Activated naive CD8-positive, alpha-beta T cell treated with anti-CD3 and anti-CD28 coated beads, Interleukin-2, amount 50 U/mL, for 24 hours (primary cell): ENCODE results near the gene KRT4.

Experiments
- ATAC-seq: fragments of 150-1000 bp; cut with Tn5 transposase; one replicate; pipeline ENCODE4 v1.10.0; 2021
- DNase-seq: peaks from one replicate; pipeline ENCODE4 v3.0.0; 2021
- H3K27ac Mint-ChIP-seq: one replicate; pipeline ENCODE4 v1.8.0; 2021; ENCODE audit warnings: mild to moderate bottlenecking, mixed read lengths
- H3K27me3 Mint-ChIP-seq: one replicate; pipeline ENCODE4 v1.8.0; 2021; ENCODE audit warnings: mixed read lengths
- H3K36me3 Mint-ChIP-seq: one replicate; pipeline ENCODE4 v1.8.0; 2021; ENCODE audit warnings: low read depth, mixed read lengths
- H3K4me1 Mint-ChIP-seq: one replicate; pipeline ENCODE4 v1.8.0; 2021; ENCODE audit warnings: mixed read lengths
- H3K4me3 Mint-ChIP-seq: one replicate; pipeline ENCODE4 v1.8.0; 2021; ENCODE audit warnings: mild to moderate bottlenecking, moderate library complexity, mixed read lengths
- H3K9me3 Mint-ChIP-seq: one replicate; pipeline ENCODE4 v1.8.0; 2021; ENCODE audit warnings: mixed read lengths

KRT4 gene

DNA sequence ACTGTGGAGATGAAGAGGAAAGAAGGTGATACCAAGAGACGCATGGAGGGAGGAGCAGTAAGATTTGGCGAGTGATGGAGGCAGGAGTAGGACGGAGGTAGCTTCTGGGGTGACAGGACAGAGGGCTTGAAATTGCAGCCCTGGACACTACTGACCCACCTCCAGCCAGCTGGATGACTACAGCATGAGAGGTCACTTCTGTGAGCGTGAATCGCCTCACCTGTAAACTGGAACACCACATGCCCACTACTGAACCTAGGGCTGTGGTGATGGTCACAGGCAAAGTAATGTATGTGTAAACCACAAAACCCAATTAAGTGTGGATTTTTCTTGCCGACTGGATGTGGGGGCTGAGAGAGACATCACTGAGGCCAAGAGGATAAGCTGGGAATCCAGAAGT is 6.6 kb upstream of the KRT4 start:
- H3K27ac Mint-ChIP-seq, result no peak overlapping the region
- H3K36me3 Mint-ChIP-seq, result no peaks in the 10 kb centered on the region
- no peak for ATAC-seq
- peaks cover 10% of the 10 kb centered on the region for H3K4me1 Mint-ChIP-seq
- DNase-seq, result no peak
- no peaks in the 10 kb centered on the region for H3K9me3 Mint-ChIP-seq
- H3K27me3 Mint-ChIP-seq, result no peaks in the 10 kb centered on the region
- H3K4me3 Mint-ChIP-seq, result no peak overlapping the region

DNA sequence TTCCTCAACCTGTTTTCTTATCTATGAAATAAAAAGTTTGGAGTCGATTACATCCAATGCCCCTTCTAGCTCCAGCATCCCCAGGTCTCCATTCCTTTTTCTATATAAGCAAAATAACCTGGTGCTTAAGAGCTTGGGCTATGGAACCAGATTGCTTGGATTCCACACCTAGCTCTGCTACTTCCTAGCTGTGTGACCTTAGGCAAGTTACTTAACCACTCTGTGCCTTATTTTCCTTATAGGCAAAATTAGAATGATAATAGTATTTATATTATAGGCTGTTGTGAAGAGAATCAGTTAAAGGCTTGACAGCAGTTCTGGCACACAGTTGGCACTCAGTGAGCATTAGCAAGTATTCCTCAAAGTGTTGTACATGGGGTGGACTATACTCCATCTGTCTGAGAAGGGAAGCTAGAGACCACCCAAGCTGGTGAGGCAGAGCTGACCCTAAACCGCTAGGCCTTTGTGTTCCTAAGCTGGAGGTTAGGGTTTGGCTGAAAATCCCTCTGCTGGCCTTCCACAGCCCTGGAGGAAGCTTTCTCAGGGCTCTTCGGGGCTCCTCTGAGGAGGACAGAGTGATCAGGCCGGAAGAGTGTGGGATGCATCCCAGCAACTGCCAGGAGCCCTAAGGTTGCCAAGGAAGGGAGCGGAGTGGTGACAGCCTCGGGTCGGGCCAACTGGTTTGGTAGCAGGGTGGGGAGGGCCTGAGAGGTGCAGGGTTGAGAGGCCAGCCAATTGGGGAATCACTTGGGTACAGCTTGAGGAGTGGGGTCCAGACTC is 6.0 kb upstream of the KRT4 start:
- ATAC-seq, result no peak
- Mint-ChIP-seq H3K27me3 (no peaks in the 10 kb centered on the region), H3K4me1 (peaks cover 10% of the 10 kb centered on the region), H3K36me3 (no peaks in the 10 kb centered on the region), H3K4me3 (no peak overlapping the region), H3K27ac (no peak overlapping the region), H3K9me3 (no peaks in the 10 kb centered on the region)
- DNase-seq, result no peak

- DNase-seq, result no peak
- H3K36me3 Mint-ChIP-seq, result no peaks in the 10 kb centered on the region
- H3K27me3 Mint-ChIP-seq, result no peaks in the 10 kb centered on the region
- no peak overlapping the region for H3K27ac Mint-ChIP-seq
- ATAC-seq, result no peak
- no peak overlapping the region for H3K4me3 Mint-ChIP-seq
- no peaks in the 10 kb centered on the region for H3K9me3 Mint-ChIP-seq
- H3K4me1 Mint-ChIP-seq, result peaks cover 10% of the 10 kb centered on the region
These were observed 5.0 kb upstream of the KRT4 start for GRCh38 chr12:52818887-52819420.

GRCh38 chr12:52818388-52818787 is 4.5 kb upstream of the KRT4 start:
- Mint-ChIP-seq H3K4me3 (no peak overlapping the region), H3K27me3 (no peaks in the 10 kb centered on the region), H3K9me3 (no peaks in the 10 kb centered on the region), H3K27ac (no peak overlapping the region), H3K36me3 (no peaks in the 10 kb centered on the region), H3K4me1 (peaks cover 10% of the 10 kb centered on the region)
- ATAC-seq (no peak), DNase-seq (no peak)

GRCh38 chr12:52817699-52818238 is 3.9 kb upstream of the KRT4 start:
- Mint-ChIP-seq H3K27ac (no peak overlapping the region), H3K27me3 (no peaks in the 10 kb centered on the region), H3K9me3 (no peaks in the 10 kb centered on the region), H3K36me3 (no peaks in the 10 kb centered on the region), H3K4me3 (no peak overlapping the region), H3K4me1 (peaks cover 10% of the 10 kb centered on the region)
- ATAC-seq (no peak), DNase-seq (no peak)

GRCh38 chr12:52817003-52817698 is 3.2 kb upstream of the KRT4 start:
- no peaks in the 10 kb centered on the region for H3K9me3 Mint-ChIP-seq
- no peak for DNase-seq
- no peak overlapping the region for H3K27ac Mint-ChIP-seq
- H3K27me3 Mint-ChIP-seq, result no peaks in the 10 kb centered on the region
- no peaks in the 10 kb centered on the region for H3K36me3 Mint-ChIP-seq
- H3K4me3 Mint-ChIP-seq, result no peak overlapping the region
- H3K4me1 Mint-ChIP-seq, result peaks cover 10% of the 10 kb centered on the region
- no peak for ATAC-seq

GRCh38 chr12:52815676-52816588 is 2.0 kb upstream of the KRT4 start:
- no peak for ATAC-seq
- H3K4me3 Mint-ChIP-seq, result no peak overlapping the region
- no peak for DNase-seq
- no peaks in the 10 kb centered on the region for H3K27me3 Mint-ChIP-seq
- no peak overlapping the region for H3K27ac Mint-ChIP-seq
- no peaks in the 10 kb centered on the region for H3K9me3 Mint-ChIP-seq
- H3K36me3 Mint-ChIP-seq, result no peaks in the 10 kb centered on the region
- H3K4me1 Mint-ChIP-seq, result peaks cover 10% of the 10 kb centered on the region

DNA sequence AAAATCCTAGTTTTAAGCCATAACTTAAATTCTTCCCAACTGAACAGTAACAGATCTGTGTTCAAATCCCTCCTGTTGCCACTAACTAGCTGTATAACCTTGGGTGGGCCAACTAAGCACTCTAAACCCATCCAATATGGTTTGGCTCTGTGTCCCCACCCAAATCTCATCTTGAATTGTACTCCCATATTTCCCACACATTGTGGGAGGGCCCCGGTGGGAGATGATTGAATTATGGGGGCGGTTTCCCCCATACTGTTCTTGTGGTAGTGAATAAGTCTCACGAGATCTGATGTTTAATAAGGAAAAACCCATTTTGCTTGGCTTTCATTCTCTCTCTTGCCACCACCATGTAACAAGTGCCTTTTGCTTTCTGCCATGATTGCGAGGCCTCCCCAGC is 1.2 kb upstream of the KRT4 start:
- Mint-ChIP-seq H3K4me3 (no peak overlapping the region), H3K9me3 (no peaks in the 10 kb centered on the region), H3K27me3 (no peaks in the 10 kb centered on the region), H3K36me3 (no peaks in the 10 kb centered on the region), H3K4me1 (peaks cover 10% of the 10 kb centered on the region), H3K27ac (no peak overlapping the region)
- ATAC-seq (no peak), DNase-seq (no peak)

- Mint-ChIP-seq H3K36me3 (no peaks in the 10 kb centered on the region), H3K27me3 (no peaks in the 10 kb centered on the region), H3K27ac (no peak overlapping the region), H3K9me3 (no peaks in the 10 kb centered on the region), H3K4me1 (peaks cover 10% of the 10 kb centered on the region), H3K4me3 (no peak overlapping the region)
- DNase-seq, result no peak
- no peak for ATAC-seq
These were observed 817 bp upstream of the KRT4 start for GRCh38 chr12:52814710-52815155.

- no peak overlapping the region for H3K27ac Mint-ChIP-seq
- no peak for DNase-seq
- peaks cover 10% of the 10 kb centered on the region for H3K4me1 Mint-ChIP-seq
- H3K27me3 Mint-ChIP-seq, result no peaks in the 10 kb centered on the region
- no peak overlapping the region for H3K4me3 Mint-ChIP-seq
- no peaks in the 10 kb centered on the region for H3K36me3 Mint-ChIP-seq
- no peak for ATAC-seq
- H3K9me3 Mint-ChIP-seq, result no peaks in the 10 kb centered on the region
These were observed 605 bp downstream of the KRT4 start for GRCh38 chr12:52813203-52813819.

- H3K4me1 Mint-ChIP-seq, result peaks cover 6% of the 10 kb centered on the region
- H3K36me3 Mint-ChIP-seq, result no peaks in the 10 kb centered on the region
- no peak for DNase-seq
- no peak overlapping the region for H3K27ac Mint-ChIP-seq
- H3K4me3 Mint-ChIP-seq, result no peak overlapping the region
- no peak for ATAC-seq
- no peaks in the 10 kb centered on the region for H3K27me3 Mint-ChIP-seq
- no peaks in the 10 kb centered on the region for H3K9me3 Mint-ChIP-seq
These were observed 1.2 kb downstream of the KRT4 start for GRCh38 chr12:52812749-52813148.

- ATAC-seq, result no peak
- no peak overlapping the region for H3K4me3 Mint-ChIP-seq
- no peaks in the 10 kb centered on the region for H3K4me1 Mint-ChIP-seq
- no peaks in the 10 kb centered on the region for H3K27me3 Mint-ChIP-seq
- no peak overlapping the region for H3K27ac Mint-ChIP-seq
- no peaks in the 10 kb centered on the region for H3K36me3 Mint-ChIP-seq
- no peaks in the 10 kb centered on the region for H3K9me3 Mint-ChIP-seq
- no peak for DNase-seq
These were observed 1.9 kb downstream of the KRT4 start for GRCh38 chr12:52812073-52812400.

- ATAC-seq (no peak), DNase-seq (no peak)
- H3K4me1 Mint-ChIP-seq, result no peaks in the 10 kb centered on the region
- H3K4me3 Mint-ChIP-seq, result no peak overlapping the region
- H3K36me3 Mint-ChIP-seq, result no peaks in the 10 kb centered on the region
- H3K27ac Mint-ChIP-seq, result no peak overlapping the region
- H3K9me3 Mint-ChIP-seq, result no peaks in the 10 kb centered on the region
- H3K27me3 Mint-ChIP-seq, result no peaks in the 10 kb centered on the region
These were observed 2.5 kb downstream of the KRT4 start for GRCh38 chr12:52811191-52812072.
